Ovary (tissue), 9 donors: ENCODE data around the gene ARSG. TPM values are rescaled to one million over a fixed set of nuclear protein-coding genes. Genes with fewer than 3 reads are reported as not detected.

Source experiments
- DNase-seq, 5 donors: peaks; one replicate each; pipeline ENCODE4 v3.0.0-alpha.2; 2019 to 2020
- H3K27ac ChIP-seq, 2 donors: fragments of 200-600 bp; one replicate each; pipeline versions ENCODE4 v1.5.1 to v1.8.0; 2019 to 2022
- H3K27me3 ChIP-seq: fragments of 200-600 bp; one replicate; pipeline ENCODE4 v1.8.0; 2022
- H3K36me3 ChIP-seq: fragments of 200-600 bp; sonication (generic); one replicate; pipeline ENCODE4 v1.5.1; 2019
- H3K4me1 ChIP-seq: one replicate; pipeline ENCODE4 v1.8.1; 2013; ENCODE audit warnings: mild to moderate bottlenecking, moderate library complexity; ENCODE audit not compliant: insufficient read depth
- H3K4me3 ChIP-seq: fragments of 200-600 bp; sonication (generic); one replicate; pipeline ENCODE4 v1.5.1; 2017
- H3K9me3 ChIP-seq, 2 donors: fragments of 200-600 bp in 1 of 2; sonication (generic) in 1 of 2; one replicate each; pipeline versions ENCODE4 v1.5.1 to v1.8.1; 2013 to 2019; ENCODE audit warnings: mild to moderate bottlenecking in 1 of 2, moderate library complexity in 1 of 2
- EP300 ChIP-seq: sonication (generic); formaldehyde crosslinking; IDR thresholded peaks from one replicate; pipeline ENCODE4 v1.6.1; 2017; ENCODE audit warnings: antibody characterized with exemption
- POLR2A ChIP-seq: fragments of 450-650 bp; IDR thresholded peaks from one replicate; pipeline ENCODE4 v1.6.1; 2017; ENCODE audit warnings: antibody characterized with exemption, mild to moderate bottlenecking, moderate library complexity
- WGBS, 3 donors: extraction: QIAGEN DNeasy Blood & Tissue Kit in 1 of 3; methylation state at CpG; one replicate each; pipeline versions ENCODE4 v1.1.5 to v1.1.7; 2013 to 2017; 5-methylcytosine and 5-hydroxymethylcytosine counted together
- intact Hi-C, 4 donors: fragments of 100-400 bp; cut with DNase I; formaldehyde crosslinking; loops; one replicate each; pipeline versions ENCODE4 v1.11.0 to v1.15.1; 2022 to 2023
- polyA plus RNA-seq, 2 donors: library from polyadenylated mRNA; stranded (reverse); fragments of 200-250 nt in 1 of 2; fragments of 350-450 nt in 1 of 2; fragmentation: Illumina TruSeq in 1 of 2; extraction: RNeasy Lipid Tissue Mini Kit (QIAGEN cat#74804) in 1 of 2; gene quantifications; one replicate each; pipeline ENCODE4 v1.2.3, GENCODE V29; 2013 to 2014
- total RNA-seq, 7 donors: library from RNA; depleted of rRNA in 2 of 7; stranded (reverse); fragments of >200 nt in 2 of 7; fragmentation: NEBNext Ultra II Directional in 3 of 7; extraction: Animal tissue kit (Norgen Biotek cat#: 25700) in 3 of 7; gene quantifications; one replicate each; pipeline versions ENCODE4 v1.1.0 to v1.2.4, GENCODE V29; 2016 to 2023
- TF ChIP-seq, protein P1 (sequence below), 3 donors: fragments of 450-650 bp in 2 of 3; fragments of 200-600 bp in 1 of 3; IDR thresholded peaks; one replicate each; pipeline versions ENCODE4 v1.5.1 to v1.8.0; 2016 to 2022; ENCODE audit warnings: antibody characterized with exemption in 3 of 3, mild to moderate bottlenecking in 1 of 3
- donor health status: DM: no; HTN: no; CAD: no; lungs with moderate emphysema.
- donor health status: DM: no; HTN: no; CAD: no.
- donor health status: Bipolar disorder and iron deficiency.
- donor health status: DM: yes; HTN: yes; CAD: no.
- donor health status: DM: no; HTN: no; CAD: no.
- donor health status: DM: yes; HTN: yes; CAD: no.

The ARSG gene
- total and polyA plus RNA-seq, 9 donors, result 5.2 to 19.8 (median 11.1) TPM

DNA sequence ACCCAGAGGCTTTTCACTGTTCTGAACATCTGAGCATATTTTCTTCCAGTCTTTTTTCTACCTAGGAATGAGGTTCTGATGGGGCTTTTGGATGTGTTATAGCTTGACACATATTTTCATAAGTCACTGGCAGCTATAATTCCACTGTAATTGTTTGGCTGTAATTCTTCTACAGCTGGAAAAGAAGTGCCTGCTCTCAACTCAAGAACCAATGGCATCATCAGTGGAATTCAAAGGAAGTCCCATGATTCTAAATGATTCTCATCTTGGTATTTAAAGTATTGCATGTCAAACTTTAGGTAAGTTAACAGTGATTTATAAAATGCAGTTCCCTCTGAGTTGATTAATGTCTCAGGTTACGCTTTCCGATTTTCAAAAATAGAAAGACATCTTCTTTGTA lies 149.2 kb downstream of the ARSG start:
- H3K9me3 ChIP-seq, result no peaks in the 10 kb centered on the region
- TF ChIP-seq, protein P1, sequence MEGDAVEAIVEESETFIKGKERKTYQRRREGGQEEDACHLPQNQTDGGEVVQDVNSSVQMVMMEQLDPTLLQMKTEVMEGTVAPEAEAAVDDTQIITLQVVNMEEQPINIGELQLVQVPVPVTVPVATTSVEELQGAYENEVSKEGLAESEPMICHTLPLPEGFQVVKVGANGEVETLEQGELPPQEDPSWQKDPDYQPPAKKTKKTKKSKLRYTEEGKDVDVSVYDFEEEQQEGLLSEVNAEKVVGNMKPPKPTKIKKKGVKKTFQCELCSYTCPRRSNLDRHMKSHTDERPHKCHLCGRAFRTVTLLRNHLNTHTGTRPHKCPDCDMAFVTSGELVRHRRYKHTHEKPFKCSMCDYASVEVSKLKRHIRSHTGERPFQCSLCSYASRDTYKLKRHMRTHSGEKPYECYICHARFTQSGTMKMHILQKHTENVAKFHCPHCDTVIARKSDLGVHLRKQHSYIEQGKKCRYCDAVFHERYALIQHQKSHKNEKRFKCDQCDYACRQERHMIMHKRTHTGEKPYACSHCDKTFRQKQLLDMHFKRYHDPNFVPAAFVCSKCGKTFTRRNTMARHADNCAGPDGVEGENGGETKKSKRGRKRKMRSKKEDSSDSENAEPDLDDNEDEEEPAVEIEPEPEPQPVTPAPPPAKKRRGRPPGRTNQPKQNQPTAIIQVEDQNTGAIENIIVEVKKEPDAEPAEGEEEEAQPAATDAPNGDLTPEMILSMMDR (IDR thresholded peaks at IDR 0.05), result no peak
- TF ChIP-seq POLR2A (no peak), EP300 (no peak)
- no peaks in the 10 kb centered on the region for H3K27me3 ChIP-seq
- no peak overlapping the region for H3K4me3 ChIP-seq
- H3K4me1 ChIP-seq, result peaks cover 1% of the 10 kb centered on the region
- 76 to 88% (median 87%) methylated on average over 2 of the region's 2 CpGs for WGBS, 3 donors
- intact Hi-C loops, result no loop called here
- no peak for DNase-seq
- no peak overlapping the region for H3K27ac ChIP-seq
- no peaks in the 10 kb centered on the region for H3K36me3 ChIP-seq

DNA sequence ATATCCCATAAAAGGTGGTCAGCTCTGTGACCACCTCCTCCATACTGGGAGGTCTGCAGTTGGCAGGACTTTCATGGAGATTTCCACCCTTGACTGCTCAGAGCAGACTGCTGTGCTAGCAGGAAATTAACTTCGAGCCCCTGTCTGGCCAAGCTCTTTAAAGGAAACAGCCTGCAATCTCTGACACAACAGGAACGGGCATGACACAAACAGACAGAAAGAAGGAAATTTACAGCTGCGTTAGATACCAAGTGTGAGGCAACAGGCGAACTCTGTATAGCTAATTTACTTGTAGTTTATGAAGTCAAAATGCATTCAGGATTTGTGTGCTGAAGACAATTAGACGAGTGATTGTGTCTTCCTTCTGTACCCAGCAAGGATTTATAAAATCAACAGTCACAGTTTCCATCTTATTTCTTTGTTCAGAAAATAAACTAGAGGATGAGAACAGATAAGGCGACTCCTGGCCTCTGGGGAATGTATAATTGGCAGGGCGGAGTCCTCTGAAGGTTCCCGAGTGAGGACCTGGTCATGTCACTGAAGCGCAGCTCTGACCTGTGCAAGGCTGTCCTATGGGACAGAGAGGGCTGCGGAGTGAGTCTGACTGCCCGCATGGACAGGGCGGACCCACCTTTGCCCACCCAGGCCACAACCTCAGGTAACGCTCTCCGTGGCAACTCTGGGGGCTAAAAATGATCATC lies 149.9 kb downstream of the ARSG start:
- DNase-seq, result no peak
- TF ChIP-seq POLR2A, result no peak
- no peak for TF ChIP-seq EP300
- TF ChIP-seq, protein P1 (IDR thresholded peaks at IDR 0.05), result no peak
- no peaks in the 10 kb centered on the region for H3K27me3 ChIP-seq
- no peak overlapping the region for H3K27ac ChIP-seq
- H3K4me3 ChIP-seq, result no peak overlapping the region
- intact Hi-C loops, result no loop called here
- no peaks in the 10 kb centered on the region for H3K9me3 ChIP-seq
- WGBS, 3 donors, result 70 to 76% (median 73%) methylated on average over 14 of the region's 14 CpGs
- H3K4me1 ChIP-seq, result peaks cover 1% of the 10 kb centered on the region
- H3K36me3 ChIP-seq, result no peaks in the 10 kb centered on the region

DNA sequence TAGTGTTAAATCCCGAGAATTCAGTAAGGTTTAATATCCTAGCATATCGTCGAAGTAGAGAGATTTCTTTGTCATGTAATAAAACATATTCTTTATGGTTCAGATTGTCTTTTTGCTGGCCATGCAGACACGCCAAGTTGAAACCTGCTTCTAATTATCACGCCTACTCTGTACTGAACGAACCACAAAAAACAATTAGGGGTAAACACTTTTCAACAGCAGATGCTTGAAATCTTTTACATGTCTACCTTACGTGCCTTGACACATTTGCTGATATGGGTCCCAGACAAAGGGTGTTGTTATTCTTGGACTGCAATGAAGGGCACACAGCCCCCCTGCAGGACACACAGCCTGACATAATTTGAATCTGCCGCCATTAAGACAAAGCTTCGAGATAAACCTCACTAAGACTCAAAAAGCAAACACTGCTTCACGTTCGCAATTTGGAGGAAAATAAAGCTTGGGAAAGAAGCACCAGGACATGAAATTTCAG lies 152.7 kb downstream of the ARSG start:
- H3K9me3 ChIP-seq, result no peaks in the 10 kb centered on the region
- no peaks in the 10 kb centered on the region for H3K4me1 ChIP-seq
- intact Hi-C loops, result no loop called here
- no peaks in the 10 kb centered on the region for H3K27me3 ChIP-seq
- no peak overlapping the region for H3K4me3 ChIP-seq
- H3K36me3 ChIP-seq, result no peaks in the 10 kb centered on the region
- TF ChIP-seq, protein P1 (IDR thresholded peaks at IDR 0.05), result no peak
- TF ChIP-seq POLR2A (no peak), EP300 (no peak)
- DNase-seq, result no peak
- WGBS, 3 donors, result 62 to 79% (median 77%) methylated on average over 11 of the region's 11 CpGs
- no peak overlapping the region for H3K27ac ChIP-seq

DNA sequence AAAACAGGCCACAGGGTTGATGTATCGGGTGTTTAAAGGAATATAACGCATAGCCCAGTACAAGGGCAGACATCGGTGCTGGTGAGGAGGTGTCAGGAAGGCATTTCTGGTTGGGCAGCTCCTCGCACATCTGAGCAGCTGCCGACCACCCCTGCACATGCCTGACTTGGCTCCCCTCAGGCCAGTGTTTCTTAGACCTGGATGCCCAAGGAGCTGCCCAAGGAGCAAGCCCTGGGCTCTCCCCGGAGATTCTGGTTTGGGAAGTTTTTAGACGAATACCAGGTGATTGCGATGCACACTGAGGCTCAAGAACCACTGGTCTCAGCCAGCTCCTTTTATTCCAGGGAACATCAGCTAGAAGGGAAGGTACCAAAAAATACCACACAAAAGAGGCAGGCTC lies 154.4 kb downstream of the ARSG start:
- no peak for DNase-seq
- Histone ChIP-seq H3K36me3 (no peaks in the 10 kb centered on the region), H3K27ac (no peak overlapping the region), H3K4me3 (no peak overlapping the region), H3K4me1 (no peaks in the 10 kb centered on the region), H3K27me3 (no peaks in the 10 kb centered on the region), H3K9me3 (no peaks in the 10 kb centered on the region)
- TF ChIP-seq, protein P1 (IDR thresholded peaks at IDR 0.05), result no peak
- TF ChIP-seq POLR2A (no peak), EP300 (no peak)
- intact Hi-C loops, result no loop called here
- WGBS, 3 donors, result 90 to 94% (median 93%) methylated on average over 8 of the region's 8 CpGs
